Uterus (tissue), 4 donors: Measurements from ENCODE around the gene GART. TPM values are rescaled to one million over a fixed set of nuclear protein-coding genes. Genes with fewer than 3 reads are reported as not detected.

ENCODE experiments used
- DNase-seq, 2 donors: peaks; one replicate each; pipeline ENCODE4 v3.0.0-alpha.2; 2019 to 2020
- H3K27ac ChIP-seq, 2 donors: fragments of 200-600 bp; sonication (generic); 1 replicate in 1 of 2; 2 replicates in 1 of 2; pipeline ENCODE4 v1.5.1; 2016 to 2018
- H3K27me3 ChIP-seq, 2 donors: fragments of 200-600 bp; sonication (generic); one replicate each; pipeline ENCODE4 v1.5.1; 2018 to 2019; ENCODE audit warnings: control low read depth in 1 of 2
- H3K36me3 ChIP-seq, 2 donors: fragments of 200-600 bp; sonication (generic); one replicate each; pipeline ENCODE4 v1.5.1; 2019; ENCODE audit warnings: control low read depth in 1 of 2
- H3K4me1 ChIP-seq, 2 donors: fragments of 200-600 bp; sonication (generic); one replicate each; pipeline ENCODE4 v1.5.1; 2018 to 2019; ENCODE audit warnings: control low read depth in 1 of 2
- H3K4me3 ChIP-seq, 2 donors: fragments of 200-600 bp; sonication (generic); 1 replicate in 1 of 2; 2 replicates in 1 of 2; pipeline ENCODE4 v1.5.1; 2018 to 2019; ENCODE audit warnings: mild to moderate bottlenecking in 1 of 2
- H3K9me3 ChIP-seq, 2 donors: fragments of 200-600 bp; sonication (generic); one replicate each; pipeline ENCODE4 v1.5.1; 2019; ENCODE audit warnings: control low read depth in 1 of 2
- CTCF ChIP-seq, 4 experiments: fragments of 200-600 bp in 2 of 4; fragments of 450-650 bp in 2 of 4; sonication (generic) in 2 of 4; IDR thresholded peaks; one replicate each; pipeline ENCODE4 v1.5.1; 2016 to 2019; ENCODE audit warnings: antibody characterized with exemption in 4 of 4, mild to moderate bottlenecking in 2 of 4, moderate library complexity in 1 of 4
- POLR2A ChIP-seq, 2 donors: fragments of 450-650 bp; IDR thresholded peaks; one replicate each; pipeline ENCODE4 v1.6.1; 2016; ENCODE audit warnings: antibody characterized with exemption in 2 of 2, mild to moderate bottlenecking in 1 of 2, moderate library complexity in 1 of 2
- intact Hi-C: fragments of 100-400 bp; cut with DNase I; formaldehyde crosslinking; loops from one replicate; pipeline ENCODE4 v1.15.1; 2023; ENCODE audit warnings: low total_unique reads
- total RNA-seq, 4 donors: library from RNA; depleted of rRNA in 3 of 4; stranded (reverse); fragments of >200 nt in 3 of 4; gene quantifications; one replicate each; pipeline versions ENCODE4 v1.1.0 to v1.2.4, GENCODE V29; 2014 to 2023
- donor health status: DM: yes; HTN: yes; CAD: no.

GART gene
- total RNA-seq, 4 donors from 2014 or later = 10.5 to 120 (median 36.6) TPM

- Histone ChIP-seq H3K4me3 (no peak overlapping the region), H3K27ac (no peak overlapping the region), H3K36me3 (no peaks in the 10 kb centered on the region), H3K9me3 (no peaks in the 10 kb centered on the region), H3K27me3 (no peaks in the 10 kb centered on the region), H3K4me1 (peaks cover 0 to 6% of the 10 kb centered on the region in 2 donors)
- DNase-seq = no peak
- intact Hi-C loops = no loop called here
- TF ChIP-seq CTCF (IDR thresholded peaks at IDR 0.05) (no peak), POLR2A (IDR thresholded peaks at IDR 0.05) (no peak)
Observed at GRCh38 chr21:33550772-33551660, 9.1 kb upstream of the GART start.

GRCh38 chr21:33549848-33550771 is 8.2 kb upstream of the GART start:
- Histone ChIP-seq H3K4me1 (peaks cover 0 to 3% of the 10 kb centered on the region in 2 donors), H3K9me3 (no peaks in the 10 kb centered on the region), H3K27me3 (no peaks in the 10 kb centered on the region), H3K36me3 (no peaks in the 10 kb centered on the region), H3K4me3 (no peak overlapping the region), H3K27ac (no peak overlapping the region)
- DNase-seq = no peak
- intact Hi-C loops = no loop called here
- TF ChIP-seq CTCF (IDR thresholded peaks at IDR 0.05) = no peak
- no peak for TF ChIP-seq POLR2A (IDR thresholded peaks at IDR 0.05)

GRCh38 chr21:33546086-33546485 is 4.2 kb upstream of the GART start:
- intact Hi-C loops = no loop called here
- peaks cover 4 to 7% of the 10 kb centered on the region in 2 donors for H3K4me1 ChIP-seq
- H3K27me3 ChIP-seq = no peaks in the 10 kb centered on the region
- DNase-seq = no peak
- H3K9me3 ChIP-seq = no peaks in the 10 kb centered on the region
- no peak for TF ChIP-seq POLR2A (IDR thresholded peaks at IDR 0.05)
- TF ChIP-seq CTCF (IDR thresholded peaks at IDR 0.05) = no peak
- H3K4me3 ChIP-seq = no peak overlapping the region
- no peak overlapping the region for H3K27ac ChIP-seq
- no peaks in the 10 kb centered on the region for H3K36me3 ChIP-seq

GRCh38 chr21:33544451-33545195 is 2.7 kb upstream of the GART start:
- Histone ChIP-seq H3K9me3 (no peaks in the 10 kb centered on the region), H3K27me3 (no peaks in the 10 kb centered on the region), H3K27ac (peak overlapping the region in 1 of 2 donors; percentile 99), H3K4me1 (peaks cover 6 to 9% of the 10 kb centered on the region in 2 donors), H3K4me3 (peak overlapping the region; percentile 82 to 95), H3K36me3 (no peaks in the 10 kb centered on the region)
- TF ChIP-seq POLR2A (IDR thresholded peaks at IDR 0.05) (no peak), CTCF (IDR thresholded peaks at IDR 0.05) (no peak)
- intact Hi-C loops = no loop called here
- DNase-seq = no peak
